ENCODE results near the gene KLF13.

KLF13 gene

DNA sequence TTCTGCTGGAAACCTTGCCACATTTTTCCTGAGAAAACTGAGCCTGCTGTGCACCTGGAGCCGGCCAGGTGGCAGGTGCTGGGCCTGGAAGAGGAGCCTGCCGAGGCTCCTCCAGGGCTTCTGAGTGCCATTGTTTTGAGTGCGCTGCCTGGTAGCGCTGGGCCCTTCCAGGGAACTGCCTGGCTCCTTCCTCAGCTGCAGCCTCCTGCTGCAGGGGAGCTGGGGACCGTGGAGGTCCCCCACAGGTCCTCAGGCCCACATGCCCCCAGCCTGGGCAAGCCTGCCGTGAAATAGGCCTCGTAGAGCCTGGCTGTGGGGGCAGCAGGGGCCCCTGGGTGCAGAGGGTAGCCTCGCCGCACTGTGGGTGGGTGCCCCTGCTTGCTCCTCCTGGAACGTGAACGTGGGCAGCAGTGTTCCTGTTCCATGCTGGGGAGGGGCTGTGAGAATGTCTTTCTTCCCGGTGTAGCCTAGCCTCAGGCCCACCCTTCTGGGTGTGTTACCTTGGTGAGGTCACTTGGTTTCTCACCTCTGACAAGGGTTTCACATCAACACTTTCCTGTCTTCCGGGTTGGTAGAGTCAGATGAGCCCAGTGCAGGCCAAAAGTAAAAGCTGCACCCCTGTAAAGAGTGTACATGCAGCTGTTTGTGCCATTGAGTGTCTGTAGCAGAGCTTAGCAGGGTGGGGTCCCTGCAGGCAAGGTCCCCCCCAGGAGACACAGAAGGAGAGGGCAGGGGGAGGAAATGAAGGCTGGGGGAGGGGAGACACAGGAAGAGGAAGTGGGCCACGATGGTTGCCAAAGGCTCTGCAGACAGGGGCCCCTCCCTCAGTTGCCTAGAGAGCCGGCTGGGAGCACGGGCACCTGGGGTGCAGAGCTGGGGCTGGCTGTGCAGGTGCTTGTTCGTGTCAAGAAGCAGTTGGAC, 34.5 kb downstream of the KLF13 start:
- peak overlapping the region; percentile 98 for H3K27ac Mint-ChIP-seq
- H3K36me3 Mint-ChIP-seq (ENCODE audit: low read depth): peaks cover 30% of the 10 kb centered on the region
- H3K27me3 Mint-ChIP-seq (ENCODE audit: low read depth): no peaks in the 10 kb centered on the region
- H3K4me1 Mint-ChIP-seq (ENCODE audit: low read depth): peaks cover 86% of the 10 kb centered on the region
- no peaks in the 10 kb centered on the region for H3K9me3 Mint-ChIP-seq
- H3K4me3 Mint-ChIP-seq: peak overlapping the region; percentile 81

- H3K27ac Mint-ChIP-seq: peak overlapping the region; percentile 98
- H3K4me3 Mint-ChIP-seq: peak overlapping the region; percentile 81
- no peaks in the 10 kb centered on the region for H3K27me3 Mint-ChIP-seq (ENCODE audit: low read depth)
- peaks cover 86% of the 10 kb centered on the region for H3K4me1 Mint-ChIP-seq (ENCODE audit: low read depth)
- H3K36me3 Mint-ChIP-seq (ENCODE audit: low read depth): peaks cover 26% of the 10 kb centered on the region
- H3K9me3 Mint-ChIP-seq: no peaks in the 10 kb centered on the region
These were observed 35.3 kb downstream of the KLF13 start for GRCh38 chr15:31361764-31362515.

DNA sequence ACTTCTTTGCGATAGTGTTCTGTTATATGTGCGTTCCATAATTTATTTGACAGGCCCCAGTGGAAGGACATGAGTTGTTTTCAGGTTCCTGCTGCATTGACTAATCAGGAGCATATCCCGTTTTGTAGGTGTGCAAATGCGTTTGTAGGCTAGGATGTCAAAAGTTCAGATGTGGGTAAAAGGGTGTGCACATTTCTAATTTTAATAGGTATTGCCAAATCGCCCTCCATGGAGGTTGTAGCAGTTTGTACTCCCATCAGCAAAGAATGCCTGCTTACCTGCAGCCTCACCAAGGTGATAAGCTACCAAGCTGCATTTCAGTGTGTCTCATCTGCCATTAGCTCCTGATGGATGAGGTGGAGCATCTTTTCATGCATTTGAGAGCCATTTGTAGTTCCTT, 36.3 kb downstream of the KLF13 start:
- H3K4me1 Mint-ChIP-seq (ENCODE audit: low read depth): peaks cover 90% of the 10 kb centered on the region
- no peaks in the 10 kb centered on the region for H3K9me3 Mint-ChIP-seq
- peak overlapping the region; percentile 72 for H3K4me3 Mint-ChIP-seq
- peak overlapping the region; percentile 98 for H3K27ac Mint-ChIP-seq
- H3K36me3 Mint-ChIP-seq (ENCODE audit: low read depth): peaks cover 23% of the 10 kb centered on the region
- H3K27me3 Mint-ChIP-seq (ENCODE audit: low read depth): no peaks in the 10 kb centered on the region

DNA sequence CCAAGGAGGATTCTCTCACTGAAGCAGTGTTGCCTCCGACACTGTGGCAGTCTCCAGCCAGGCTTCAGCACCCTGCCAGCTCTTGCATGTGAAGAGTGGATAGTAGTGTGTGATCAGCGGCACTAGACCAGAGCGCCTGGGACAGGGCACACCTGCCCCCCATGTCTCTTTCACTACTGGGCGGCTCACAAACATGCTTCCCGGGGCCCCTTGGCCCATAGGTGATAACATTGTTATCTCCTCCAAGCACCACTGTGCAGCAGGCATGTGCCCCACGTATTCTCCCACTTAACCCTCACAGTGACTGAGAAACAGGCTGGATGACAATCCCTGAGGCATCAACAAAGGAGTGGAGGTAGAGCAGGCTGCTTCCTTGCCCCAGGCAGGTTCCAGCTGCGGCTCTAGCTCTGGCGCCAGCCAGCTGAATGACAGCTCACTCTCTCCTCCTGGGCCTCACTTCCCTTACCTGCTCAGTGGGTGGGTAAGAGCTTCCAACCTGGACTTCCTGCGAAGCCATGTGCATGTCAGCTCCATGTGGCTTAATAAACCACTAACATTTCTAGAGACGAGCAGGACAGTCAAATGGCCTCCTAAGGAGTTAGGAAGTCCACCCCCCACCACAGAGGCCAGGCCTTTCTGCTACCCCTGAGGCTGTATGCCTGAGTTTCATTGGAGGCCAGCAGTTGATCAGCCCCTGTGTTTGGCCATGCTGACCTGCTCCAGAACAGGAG, 37.8 kb downstream of the KLF13 start:
- H3K9me3 Mint-ChIP-seq: peaks cover 3% of the 10 kb centered on the region
- no peaks in the 10 kb centered on the region for H3K27me3 Mint-ChIP-seq (ENCODE audit: low read depth)
- H3K27ac Mint-ChIP-seq: peak overlapping the region; percentile 98
- peaks cover 22% of the 10 kb centered on the region for H3K36me3 Mint-ChIP-seq (ENCODE audit: low read depth)
- H3K4me3 Mint-ChIP-seq: peak overlapping the region; percentile 47
- peaks cover 88% of the 10 kb centered on the region for H3K4me1 Mint-ChIP-seq (ENCODE audit: low read depth)

DNA sequence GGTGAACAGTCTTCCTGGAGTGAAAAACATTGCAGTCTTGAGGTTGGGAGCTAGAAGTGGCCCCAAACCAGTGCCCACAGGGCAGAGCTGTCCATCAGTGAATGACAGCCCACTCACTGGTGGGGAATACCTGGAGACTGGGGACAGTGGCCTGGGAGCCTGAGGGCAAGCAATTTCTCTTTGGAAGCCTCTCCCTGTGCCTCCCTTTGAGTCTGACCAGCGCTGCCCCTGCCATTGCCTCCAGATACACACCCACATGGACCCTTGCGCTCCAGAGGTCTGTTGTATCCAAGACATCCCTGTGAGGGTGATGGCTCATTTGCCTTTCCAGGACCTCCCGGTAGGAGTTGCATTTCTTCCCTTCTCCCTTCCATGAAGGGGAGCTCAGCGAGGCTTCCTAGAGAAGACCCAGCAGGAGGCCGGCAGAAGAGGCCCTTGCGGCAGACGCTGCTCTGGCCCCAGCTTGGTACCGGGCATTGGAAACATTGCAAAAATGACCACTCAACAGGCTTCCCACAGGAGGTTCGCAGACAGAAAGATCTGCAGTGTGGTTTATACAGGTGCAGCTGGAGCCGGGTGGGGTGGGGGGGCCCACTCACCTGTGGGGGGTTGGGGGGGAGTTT, 38.5 kb downstream of the KLF13 start:
- peak overlapping the region; percentile 76 for H3K4me3 Mint-ChIP-seq
- peak overlapping the region; percentile 98 for H3K27ac Mint-ChIP-seq
- peaks cover 88% of the 10 kb centered on the region for H3K4me1 Mint-ChIP-seq (ENCODE audit: low read depth)
- H3K9me3 Mint-ChIP-seq: peaks cover 7% of the 10 kb centered on the region
- no peaks in the 10 kb centered on the region for H3K27me3 Mint-ChIP-seq (ENCODE audit: low read depth)
- peaks cover 25% of the 10 kb centered on the region for H3K36me3 Mint-ChIP-seq (ENCODE audit: low read depth)

DNA sequence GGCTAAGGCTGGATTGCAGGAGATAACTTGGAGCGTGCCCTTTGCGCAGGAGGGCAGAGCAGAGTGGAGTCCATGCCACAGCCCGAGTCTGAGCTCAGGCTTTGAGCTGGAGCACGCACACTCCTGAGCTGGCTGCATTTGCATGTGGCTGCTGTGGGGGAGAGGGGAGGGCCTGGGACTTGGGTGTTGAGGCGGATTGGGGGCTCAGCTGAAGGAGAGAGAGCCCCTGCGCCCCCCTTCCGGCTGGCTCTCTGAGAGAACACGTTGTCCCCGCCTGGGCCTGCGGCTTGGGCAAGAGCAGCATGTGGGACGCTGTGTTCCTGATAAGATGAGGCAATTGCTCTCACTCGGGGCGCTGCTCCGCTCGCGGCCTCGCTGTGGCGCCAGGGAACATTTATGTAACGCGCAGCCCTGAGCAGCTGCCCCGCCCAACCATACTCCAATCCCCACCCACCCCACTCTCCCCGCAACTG, 39.1 kb downstream of the KLF13 start:
- Mint-ChIP-seq H3K27me3 (ENCODE audit: low read depth) (no peaks in the 10 kb centered on the region), H3K27ac (peak overlapping the region; percentile 96), H3K4me3 (peak overlapping the region; percentile 76), H3K36me3 (ENCODE audit: low read depth) (peaks cover 28% of the 10 kb centered on the region), H3K4me1 (ENCODE audit: low read depth) (peaks cover 88% of the 10 kb centered on the region), H3K9me3 (peaks cover 7% of the 10 kb centered on the region)

GRCh38 chr15:31366169-31366734, 39.6 kb downstream of the KLF13 start:
- Mint-ChIP-seq H3K27ac (peak overlapping the region; percentile 96), H3K4me3 (peak overlapping the region; percentile 76), H3K4me1 (ENCODE audit: low read depth) (peaks cover 90% of the 10 kb centered on the region), H3K27me3 (ENCODE audit: low read depth) (no peaks in the 10 kb centered on the region), H3K36me3 (ENCODE audit: low read depth) (peaks cover 33% of the 10 kb centered on the region), H3K9me3 (peaks cover 7% of the 10 kb centered on the region)

- peak overlapping the region; percentile 64 for H3K4me3 Mint-ChIP-seq
- H3K27me3 Mint-ChIP-seq (ENCODE audit: low read depth): no peaks in the 10 kb centered on the region
- H3K4me1 Mint-ChIP-seq (ENCODE audit: low read depth): peaks cover 82% of the 10 kb centered on the region
- H3K9me3 Mint-ChIP-seq: peaks cover 7% of the 10 kb centered on the region
- peak overlapping the region; percentile 96 for H3K27ac Mint-ChIP-seq
- peaks cover 33% of the 10 kb centered on the region for H3K36me3 Mint-ChIP-seq (ENCODE audit: low read depth)
These were observed 40.5 kb downstream of the KLF13 start for GRCh38 chr15:31367021-31367729.

DNA sequence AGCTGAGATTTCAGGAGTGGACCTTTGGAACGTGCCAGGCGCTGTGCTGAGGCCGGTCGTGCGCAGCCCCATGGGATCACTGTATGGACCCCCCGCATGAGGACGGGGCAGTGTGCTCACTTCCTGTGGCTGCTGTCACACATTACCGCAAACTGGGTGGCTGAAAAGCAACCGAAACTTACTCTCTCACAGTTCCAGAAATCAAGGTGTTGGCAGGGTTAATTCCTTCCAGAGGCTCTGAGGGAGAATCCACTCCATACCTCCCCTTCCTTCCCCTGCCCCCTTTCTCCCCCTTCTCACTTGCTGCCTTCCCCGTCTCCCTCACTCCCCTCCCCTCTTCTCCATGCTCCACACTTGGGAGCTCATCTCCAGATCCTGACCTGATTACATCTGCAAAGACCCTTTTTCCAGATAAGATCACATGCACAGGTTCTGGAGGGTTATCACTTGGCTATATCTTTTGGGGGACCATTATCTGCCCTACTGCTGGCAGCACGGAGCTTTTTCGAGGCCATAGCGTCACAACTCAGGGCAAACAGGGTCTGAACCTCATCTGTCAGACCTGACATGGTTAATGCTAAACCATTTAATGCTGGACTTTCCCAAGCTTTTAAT, 41.2 kb downstream of the KLF13 start:
- peaks cover 7% of the 10 kb centered on the region for H3K9me3 Mint-ChIP-seq
- no peaks in the 10 kb centered on the region for H3K27me3 Mint-ChIP-seq (ENCODE audit: low read depth)
- peak overlapping the region; percentile 64 for H3K4me3 Mint-ChIP-seq
- peaks cover 80% of the 10 kb centered on the region for H3K4me1 Mint-ChIP-seq (ENCODE audit: low read depth)
- H3K36me3 Mint-ChIP-seq (ENCODE audit: low read depth): peaks cover 34% of the 10 kb centered on the region
- H3K27ac Mint-ChIP-seq: peak overlapping the region; percentile 96

DNA sequence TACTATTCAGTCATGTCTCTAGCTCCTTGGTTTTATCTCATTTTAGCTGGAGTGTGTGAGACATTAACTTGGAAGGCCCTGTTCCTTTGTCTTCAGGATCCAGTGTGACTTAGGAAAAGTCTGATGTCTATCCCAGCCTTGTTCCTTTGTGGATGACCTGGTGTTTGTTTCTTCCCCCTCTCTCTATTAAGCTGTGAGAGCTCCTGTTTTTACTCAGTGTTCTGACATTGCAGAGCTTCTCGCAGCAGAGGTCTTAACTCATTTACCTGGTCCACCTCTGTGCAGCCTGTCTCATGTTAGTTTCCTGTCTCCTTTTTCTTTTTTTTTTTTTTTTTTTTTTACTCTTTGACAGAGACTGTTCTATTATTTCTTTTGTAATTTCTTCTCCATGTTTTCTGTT, 43.1 kb downstream of the KLF13 start:
- peaks cover 7% of the 10 kb centered on the region for H3K9me3 Mint-ChIP-seq
- H3K4me3 Mint-ChIP-seq: peak overlapping the region; percentile 52
- peaks cover 32% of the 10 kb centered on the region for H3K36me3 Mint-ChIP-seq (ENCODE audit: low read depth)
- H3K4me1 Mint-ChIP-seq (ENCODE audit: low read depth): peaks cover 66% of the 10 kb centered on the region
- H3K27me3 Mint-ChIP-seq (ENCODE audit: low read depth): no peaks in the 10 kb centered on the region
- H3K27ac Mint-ChIP-seq: peak overlapping the region; percentile 79

DNA sequence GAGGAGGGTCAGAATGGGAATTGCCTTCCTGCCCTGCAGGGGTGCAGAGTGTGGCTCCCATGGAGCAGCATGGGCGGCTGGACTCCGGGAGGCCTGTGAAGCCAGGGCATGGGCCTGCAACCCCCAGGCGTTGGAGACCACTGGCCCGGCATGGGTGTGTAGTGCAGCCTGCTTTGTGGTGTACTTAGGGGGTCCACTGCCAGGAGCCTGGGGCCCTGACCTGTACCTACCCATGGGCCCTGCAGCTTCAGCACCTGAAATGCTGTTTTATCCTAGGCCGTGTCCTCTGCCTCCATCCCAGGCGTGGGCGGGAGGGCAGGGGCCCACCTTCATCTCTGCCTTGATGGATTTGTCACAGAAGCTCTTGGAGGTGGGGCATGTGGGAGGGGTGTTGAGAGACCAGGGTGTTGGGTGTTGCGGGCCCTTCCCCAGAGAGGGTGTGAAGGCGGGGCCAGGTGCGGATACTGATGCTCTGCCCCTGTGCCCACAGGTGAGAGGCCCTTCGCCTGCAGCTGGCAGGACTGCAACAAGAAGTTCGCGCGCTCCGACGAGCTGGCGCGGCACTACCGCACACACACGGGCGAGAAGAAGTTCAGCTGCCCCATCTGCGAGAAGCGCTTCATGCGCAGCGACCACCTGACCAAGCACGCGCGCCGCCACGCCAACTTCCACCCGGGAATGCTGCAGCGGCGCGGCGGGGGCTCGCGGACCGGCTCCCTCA, 45.0 kb downstream of the KLF13 start:
- H3K27me3 Mint-ChIP-seq (ENCODE audit: low read depth): no peaks in the 10 kb centered on the region
- H3K4me1 Mint-ChIP-seq (ENCODE audit: low read depth): peaks cover 57% of the 10 kb centered on the region
- no peak overlapping the region for H3K4me3 Mint-ChIP-seq
- no peak overlapping the region for H3K27ac Mint-ChIP-seq
- peaks cover 34% of the 10 kb centered on the region for H3K36me3 Mint-ChIP-seq (ENCODE audit: low read depth)
- peaks cover 7% of the 10 kb centered on the region for H3K9me3 Mint-ChIP-seq

- H3K4me1 Mint-ChIP-seq (ENCODE audit: low read depth): peaks cover 49% of the 10 kb centered on the region
- no peak overlapping the region for H3K27ac Mint-ChIP-seq
- H3K4me3 Mint-ChIP-seq: no peak overlapping the region
- H3K9me3 Mint-ChIP-seq: peaks cover 7% of the 10 kb centered on the region
- no peaks in the 10 kb centered on the region for H3K27me3 Mint-ChIP-seq (ENCODE audit: low read depth)
- peaks cover 38% of the 10 kb centered on the region for H3K36me3 Mint-ChIP-seq (ENCODE audit: low read depth)
These were observed 46.0 kb downstream of the KLF13 start for GRCh38 chr15:31372635-31373091.

Data from T-helper 1 cell treated with Interleukin-12 subunit alpha and Interleukin-12 subunit beta and Interleukin-4 antibody, amounts not matched to agents 30 μg/mL and 1 μg/mL, for 36 hours (primary cell).